Ishikawa (cell line): ENCODE measurements around the gene CHGA.

Source experiments
- CEBPB ChIP-seq: IDR thresholded peaks from 2 replicates; pipeline ENCODE4 v1.6.1; 2012
- CREB1 ChIP-seq: IDR thresholded peaks from 2 replicates; pipeline ENCODE4 v1.6.1; 2012; ENCODE audit warnings: low read depth
- EGR1 ChIP-seq: IDR thresholded peaks from 2 replicates; pipeline ENCODE4 v1.6.1; 2012
- EP300 ChIP-seq: IDR thresholded peaks from 2 replicates; pipeline ENCODE4 v1.6.1; 2012; ENCODE audit warnings: borderline replicate concordance
- FOXM1 ChIP-seq: IDR thresholded peaks from 2 replicates; pipeline ENCODE4 v1.6.1; 2012; ENCODE audit warnings: low read depth, borderline replicate concordance
- MAX ChIP-seq: IDR thresholded peaks from 2 replicates; pipeline ENCODE4 v1.6.1; 2012
- NFIC ChIP-seq: IDR thresholded peaks from 2 replicates; pipeline ENCODE4 v1.6.1; 2012
- RAD21 ChIP-seq: IDR thresholded peaks from 2 replicates; pipeline ENCODE4 v1.6.1; 2012; ENCODE audit warnings: low read depth
- REST ChIP-seq: IDR thresholded peaks from 2 replicates; pipeline ENCODE4 v1.6.1; 2012; ENCODE audit warnings: low read depth, mild to moderate bottlenecking
- TAF1 ChIP-seq: IDR thresholded peaks from 2 replicates; pipeline ENCODE4 v1.6.1; 2012; ENCODE audit warnings: low read depth, mild to moderate bottlenecking
- TCF12 ChIP-seq: IDR thresholded peaks from 2 replicates; pipeline ENCODE4 v1.6.1; 2012; ENCODE audit warnings: low read depth
- TEAD4 ChIP-seq: IDR thresholded peaks from 2 replicates; pipeline ENCODE4 v1.6.1; 2012
- USF1 ChIP-seq: IDR thresholded peaks from 2 replicates; pipeline ENCODE4 v1.6.1; 2012
- YY1 ChIP-seq: IDR thresholded peaks from 2 replicates; pipeline ENCODE4 v1.6.1; 2012; ENCODE audit warnings: low read depth
- ZBTB7A ChIP-seq: IDR thresholded peaks from 2 replicates; pipeline ENCODE4 v1.6.1; 2012; ENCODE audit warnings: low read depth

Gene CHGA

GRCh38 chr14:92890830-92891588 is 31.9 kb upstream of the CHGA start:
- TF ChIP-seq ZBTB7A (no peak), FOXM1 (no peak), CREB1 (no peak), TEAD4 (no peak), TCF12 (no peak), MAX (no peak), CEBPB (no peak), USF1 (no peak), NFIC (no peak), EP300 (no peak), RAD21 (no peak), YY1 (no peak), EGR1 (no peak)

- TF ChIP-seq NFIC, result no peak
- TF ChIP-seq TCF12, result no peak
- TF ChIP-seq TAF1, result no peak
- no peak for TF ChIP-seq CREB1
Observed at GRCh38 chr14:92892589-92892988, 30.4 kb upstream of the CHGA start.

GRCh38 chr14:92895352-92895878 is 27.5 kb upstream of the CHGA start:
- TF ChIP-seq CEBPB (no peak), EGR1 (no peak), REST (no peak), YY1 (no peak), CREB1 (no peak), TEAD4 (no peak), ZBTB7A (no peak)

GRCh38 chr14:92897922-92898565 is 24.9 kb upstream of the CHGA start:
- TF ChIP-seq EP300, result no peak
- no peak for TF ChIP-seq FOXM1
- no peak for TF ChIP-seq EGR1

- TF ChIP-seq USF1 (no peak), CEBPB (no peak), TCF12 (no peak), YY1 (no peak), TEAD4 (no peak), RAD21 (no peak), TAF1 (no peak), CREB1 (no peak), ZBTB7A (no peak), EGR1 (no peak), NFIC (no peak), MAX (no peak), EP300 (no peak), REST (no peak), FOXM1 (no peak)
Observed at GRCh38 chr14:92898566-92899131, 24.3 kb upstream of the CHGA start.

GRCh38 chr14:92900660-92901059 is 22.3 kb upstream of the CHGA start:
- no peak for TF ChIP-seq TAF1
- no peak for TF ChIP-seq MAX
- no peak for TF ChIP-seq YY1
